ENCODE results near the gene PTGES. TPM values are rescaled to one million over a fixed set of nuclear protein-coding genes. Genes with fewer than 3 reads are reported as not detected.

The PTGES gene
- total and polyA plus RNA-seq, 9 of the 15 experiments (the other 6 are each of a cell fraction or from before 2014, with no cell fraction given): 0.13 TPM; not detected in 8

- TF ChIP-seq KLF6 (CRISPR knock-in tag; IDR thresholded peaks at IDR 0.05; ENCODE audit: borderline replicate concordance) (no peak), HDAC3 (IDR thresholded peaks at IDR 0.05; ENCODE audit: borderline replicate concordance, partially characterized antibody) (no peak), RCOR1 (IDR thresholded peaks at IDR 0.05; ENCODE audit: borderline replicate concordance in 1 of 2, low read depth in 2 of 2, low read length in 2 of 2) (no peak), XRCC5 (IDR thresholded peaks at IDR 0.05; ENCODE audit: low read depth, low read length) (0 out of 2 replicates have a peak, but pooled peaks have one; percentile 26), ZNF431 (CRISPR knock-in tag; IDR thresholded peaks at IDR 0.05) (no peak), FOSL1 (tag; conservative IDR thresholded peaks at IDR 0.05) (no peak), HMBOX1 (IDR thresholded peaks at IDR 0.05) (peak; percentile 68; the same call in 1 of the 2 replicates), CEBPG (CRISPR knock-in tag; IDR thresholded peaks at IDR 0.05) (no peak), CEBPG (tag; conservative IDR thresholded peaks at IDR 0.05 in 1 of 2, IDR thresholded peaks at IDR 0.05 in 1 of 2) (peak in 1 of 2 experiments; percentile 42; a peak in 1 of 4 replicates), HES1 (IDR thresholded peaks at IDR 0.05; ENCODE audit: low read depth) (no peak), HMG20B (CRISPR knock-in tag; IDR thresholded peaks at IDR 0.05) (no peak), ESRRB (CRISPR knock-in tag; IDR thresholded peaks at IDR 0.05; ENCODE audit: borderline replicate concordance) (no peak), SMAD4 (CRISPR knock-in tag; conservative IDR thresholded peaks at IDR 0.05) (no peak), BCOR (IDR thresholded peaks at IDR 0.05) (peak; percentile 83), ETS1 (conservative IDR thresholded peaks at IDR 0.05; ENCODE audit: control insufficient read depth, low read depth, low read length) (no peak), GTF2F1 (IDR thresholded peaks at IDR 0.05; ENCODE audit: low read depth, low read length) (no peak), ZSCAN29 (IDR thresholded peaks at IDR 0.05) (no peak), ATF3 (IDR thresholded peaks at IDR 0.05) (peak; percentile 44; the same call in 1 of the 2 replicates), ATF3 (CRISPR knock-in tag; conservative IDR thresholded peaks at IDR 0.05) (no peak), U2AF1 (optimal IDR thresholded peaks at IDR 0.05; ENCODE audit: low read depth, low read length) (no peak), SMAD2 (IDR thresholded peaks at IDR 0.05; ENCODE audit: low read depth, low read length) (no peak), DLX4 (CRISPR knock-in tag; IDR thresholded peaks at IDR 0.05) (no peak), ZNF589 (CRISPR knock-in tag; IDR thresholded peaks at IDR 0.05; ENCODE audit: low read depth) (no peak), HDAC1 (IDR thresholded peaks at IDR 0.05) (no peak)
Measured at GRCh38 chr9:129773262-129774048, 20.6 kb upstream of the PTGES start (continued).
